Large intestine (tissue), 3 donors: ENCODE measurements around the gene TMED7. TPM values are rescaled to one million over a fixed set of nuclear protein-coding genes. Genes with fewer than 3 reads are reported as not detected.

Experiments
- DNase-seq, 2 donors: peaks; one replicate each; pipeline versions ENCODE4 v3.0.0 to v3.0.0-alpha.2; 2013
- H3K27ac ChIP-seq: one replicate; pipeline ENCODE4 v1.5.1; 2013; ENCODE audit warnings: low read length
- H3K27me3 ChIP-seq: 2 replicates; pipeline ENCODE4 v1.6.1; 2013; ENCODE audit warnings: low read length; ENCODE audit not compliant: control insufficient read depth, insufficient read depth
- H3K36me3 ChIP-seq: 2 replicates; pipeline ENCODE4 v1.6.1; 2013; ENCODE audit warnings: low read length; ENCODE audit not compliant: control insufficient read depth, insufficient read depth
- H3K4me1 ChIP-seq: one replicate; pipeline ENCODE4 v1.6.1; 2013; ENCODE audit warnings: low read length; ENCODE audit not compliant: control insufficient read depth, insufficient read depth
- H3K4me3 ChIP-seq: one replicate; pipeline ENCODE4 v1.5.1; 2013; ENCODE audit warnings: low read length
- H3K9me3 ChIP-seq: one replicate; pipeline ENCODE4 v1.6.1; 2013; ENCODE audit warnings: mild to moderate bottlenecking, low read depth, low read length, moderate library complexity; ENCODE audit not compliant: control insufficient read depth
- WGBS: methylation state at CpG from one replicate; pipeline ENCODE4 v1.1.5; 2013; ENCODE audit warnings: low lambda C conversion rate; ENCODE audit not compliant: insufficient coverage; 5-methylcytosine and 5-hydroxymethylcytosine counted together
- polyA plus RNA-seq: library from polyadenylated mRNA; unstranded; fragments of 120-200 nt; gene quantifications from one replicate; pipeline ENCODE4 v1.2.1, GENCODE V29; 2013

TMED7 gene
- polyA plus RNA-seq, 1 donor = 107 TPM

DNA sequence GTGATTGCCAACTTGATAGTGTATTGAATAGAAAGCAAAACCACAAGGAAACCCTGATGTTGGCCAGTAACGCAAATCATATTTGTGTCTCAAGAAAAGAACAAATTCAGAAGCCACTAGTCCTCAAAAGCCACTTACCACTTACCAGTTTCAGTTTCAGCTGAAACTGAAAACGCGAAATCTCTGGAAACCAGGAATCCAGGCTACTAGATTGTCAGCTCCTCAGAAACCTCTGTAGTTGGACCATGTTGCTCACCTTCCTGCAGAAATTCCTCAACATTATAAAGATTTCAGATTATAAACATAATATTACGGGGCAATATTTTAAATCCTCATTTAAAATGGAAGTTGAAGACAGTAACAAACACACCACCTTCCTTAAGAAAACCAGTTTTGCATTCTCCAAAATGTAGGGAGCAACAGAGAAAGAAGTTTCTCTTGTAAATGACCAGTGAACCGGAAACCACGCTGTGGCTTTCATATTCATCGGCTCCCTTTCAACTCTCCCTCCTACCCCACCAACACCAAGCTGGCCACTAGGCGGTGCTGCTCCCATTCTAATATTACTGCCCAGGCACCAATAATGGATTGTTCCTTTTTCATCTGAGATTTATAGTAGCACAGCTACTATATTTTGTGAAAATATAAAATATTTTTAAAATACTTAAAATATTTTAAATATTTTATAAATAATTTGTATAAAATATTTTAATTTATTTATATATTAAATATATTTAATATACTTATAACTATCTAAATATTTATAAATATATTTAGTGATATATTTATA, 8.7 kb upstream of the TMED7 start:
- no CpG with 5 or more reads among the region's 8 CpGs for WGBS
- Histone ChIP-seq H3K36me3 (no peaks in the 10 kb centered on the region), H3K4me1 (no peaks in the 10 kb centered on the region), H3K27me3 (peaks cover 2% of the 10 kb centered on the region), H3K9me3 (no peaks in the 10 kb centered on the region), H3K4me3 (peak overlapping the region; percentile 26), H3K27ac (peak overlapping the region; percentile 71)
- DNase-seq = peak; percentile 70 to 82

DNA sequence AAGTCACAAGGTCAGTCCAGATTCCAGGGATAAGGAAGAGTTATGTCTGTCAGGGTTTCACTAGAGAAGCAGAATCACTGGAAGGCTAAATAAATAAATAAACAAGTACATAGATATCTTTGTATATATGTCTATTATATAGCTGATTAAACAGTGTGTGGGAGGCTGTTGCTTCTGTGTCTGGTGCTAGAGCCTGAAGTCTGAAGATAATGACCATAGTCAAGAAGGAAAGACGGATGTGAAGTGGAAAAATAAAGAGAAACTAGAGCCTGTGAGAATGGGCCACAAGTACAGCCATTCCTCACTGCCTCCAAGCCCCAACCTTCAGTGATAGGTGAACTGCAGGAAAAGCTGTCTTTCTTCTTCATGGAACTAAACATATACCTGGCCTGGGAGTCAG, 4.1 kb upstream of the TMED7 start:
- no peak overlapping the region for H3K27ac ChIP-seq
- H3K9me3 ChIP-seq = no peaks in the 10 kb centered on the region
- no peaks in the 10 kb centered on the region for H3K4me1 ChIP-seq
- DNase-seq = no peak
- H3K36me3 ChIP-seq = no peaks in the 10 kb centered on the region
- no peaks in the 10 kb centered on the region for H3K27me3 ChIP-seq
- no CpG with 5 or more reads among the region's 1 CpG for WGBS
- no peak overlapping the region for H3K4me3 ChIP-seq

DNA sequence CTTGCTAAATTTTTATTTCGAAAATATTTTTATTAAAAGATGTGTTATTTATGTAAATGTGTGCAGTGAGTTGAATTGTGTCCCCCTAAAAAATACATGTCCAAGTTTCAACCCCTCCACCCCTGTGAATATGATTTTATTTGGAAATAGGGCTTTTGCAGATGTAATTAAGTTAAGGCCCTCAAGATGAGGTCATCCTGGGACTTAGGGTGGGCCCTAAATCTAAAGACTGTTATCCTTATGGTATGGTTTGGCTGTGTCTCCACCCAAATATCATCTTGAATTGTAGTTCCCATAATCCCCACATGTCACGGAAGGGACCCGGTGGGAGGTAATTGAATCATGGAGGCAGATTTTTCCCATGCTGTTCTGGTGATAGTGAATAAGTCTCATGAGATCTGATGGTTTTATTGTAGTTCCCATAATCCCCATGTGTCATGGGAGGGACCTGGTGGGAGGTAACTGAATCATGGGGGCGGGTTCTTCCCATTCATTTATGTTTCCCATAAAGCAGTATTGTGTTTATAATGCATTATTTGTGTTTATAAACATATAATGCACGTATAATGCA, 1.5 kb upstream of the TMED7 start:
- Histone ChIP-seq H3K9me3 (no peaks in the 10 kb centered on the region), H3K27ac (no peak overlapping the region), H3K4me3 (no peak overlapping the region), H3K36me3 (peaks cover under 1% of the 10 kb centered on the region), H3K27me3 (no peaks in the 10 kb centered on the region), H3K4me1 (peaks cover 9% of the 10 kb centered on the region)
- DNase-seq = no peak
- WGBS = 88% methylated on average over 1 of the region's 5 CpGs

DNA sequence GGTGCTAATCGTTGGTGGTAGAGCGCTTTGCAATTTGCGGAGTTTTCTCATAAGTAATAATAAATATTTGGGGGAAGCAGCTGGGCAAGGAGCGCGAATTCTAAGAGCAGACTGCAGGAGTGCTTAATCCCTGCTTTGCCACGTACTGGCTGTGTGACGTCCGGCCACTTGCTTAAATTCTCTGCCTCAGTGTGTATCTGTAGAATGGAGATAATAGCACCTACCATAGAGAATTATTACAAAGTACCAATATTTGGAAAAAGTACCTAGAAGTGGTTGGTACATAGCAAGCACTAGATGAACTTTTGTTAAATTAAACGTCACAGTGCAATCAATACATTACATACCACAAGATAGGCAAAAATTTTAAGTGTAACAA, 598 bp upstream of the TMED7 start:
- H3K4me3 ChIP-seq = peak overlapping the region; percentile 83
- no peaks in the 10 kb centered on the region for H3K9me3 ChIP-seq
- no peaks in the 10 kb centered on the region for H3K27me3 ChIP-seq
- DNase-seq = no peak
- peak overlapping the region; percentile 98 for H3K27ac ChIP-seq
- H3K4me1 ChIP-seq = peaks cover 13% of the 10 kb centered on the region
- WGBS = 4% methylated on average over 5 of the region's 9 CpGs
- H3K36me3 ChIP-seq = peaks cover 3% of the 10 kb centered on the region

DNA sequence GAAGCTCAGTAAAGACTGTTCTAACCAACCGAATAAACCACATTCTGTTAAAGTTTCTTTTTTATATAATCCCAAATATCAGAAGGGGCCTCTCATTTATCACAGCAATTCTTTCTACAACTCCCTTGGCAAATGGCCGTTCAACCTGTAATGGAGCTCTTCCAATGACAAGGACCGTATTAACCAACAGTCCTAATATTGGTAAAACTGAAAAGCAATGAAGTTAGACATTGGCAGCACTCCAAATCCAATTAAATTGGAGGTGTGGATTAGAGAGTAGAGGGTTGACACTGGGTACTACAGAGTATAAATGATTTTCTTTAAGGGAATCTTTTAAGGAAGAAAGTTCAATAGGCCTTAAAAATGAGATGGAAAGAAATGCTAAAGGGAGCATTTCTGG, 842 bp downstream of the TMED7 start:
- Histone ChIP-seq H3K27ac (peak overlapping the region; percentile 98), H3K4me3 (peak overlapping the region; percentile 83), H3K9me3 (no peaks in the 10 kb centered on the region), H3K27me3 (no peaks in the 10 kb centered on the region), H3K4me1 (peaks cover 13% of the 10 kb centered on the region), H3K36me3 (peaks cover 4% of the 10 kb centered on the region)
- no peak for DNase-seq
- 83% methylated on average over 1 of the region's 3 CpGs for WGBS

DNA sequence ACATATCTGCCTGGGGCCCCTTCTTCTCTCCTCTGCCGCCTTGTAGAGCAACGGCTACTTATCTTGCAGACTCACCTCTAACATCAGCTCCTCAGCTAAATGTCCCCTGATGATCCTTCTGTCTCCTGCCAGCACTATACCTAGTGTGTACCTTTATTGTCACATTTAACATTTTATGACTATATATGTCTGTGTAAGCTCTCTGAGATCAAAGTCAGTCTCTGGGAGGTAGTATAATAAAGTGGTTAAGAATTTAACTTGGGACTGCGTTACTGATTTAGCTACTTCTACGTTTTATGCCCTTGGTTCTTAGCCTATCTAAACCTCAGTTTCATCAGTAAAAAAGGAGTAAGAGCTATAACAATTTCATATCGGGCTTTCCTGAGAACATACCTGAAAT, 2.2 kb downstream of the TMED7 start:
- Histone ChIP-seq H3K4me1 (peaks cover 13% of the 10 kb centered on the region), H3K36me3 (peaks cover 13% of the 10 kb centered on the region), H3K9me3 (no peaks in the 10 kb centered on the region), H3K27ac (peak overlapping the region; percentile 98), H3K27me3 (no peaks in the 10 kb centered on the region), H3K4me3 (peak overlapping the region; percentile 83)
- DNase-seq = peak; percentile 41 to 83
- 28% methylated on average over 2 of the region's 5 CpGs for WGBS

DNA sequence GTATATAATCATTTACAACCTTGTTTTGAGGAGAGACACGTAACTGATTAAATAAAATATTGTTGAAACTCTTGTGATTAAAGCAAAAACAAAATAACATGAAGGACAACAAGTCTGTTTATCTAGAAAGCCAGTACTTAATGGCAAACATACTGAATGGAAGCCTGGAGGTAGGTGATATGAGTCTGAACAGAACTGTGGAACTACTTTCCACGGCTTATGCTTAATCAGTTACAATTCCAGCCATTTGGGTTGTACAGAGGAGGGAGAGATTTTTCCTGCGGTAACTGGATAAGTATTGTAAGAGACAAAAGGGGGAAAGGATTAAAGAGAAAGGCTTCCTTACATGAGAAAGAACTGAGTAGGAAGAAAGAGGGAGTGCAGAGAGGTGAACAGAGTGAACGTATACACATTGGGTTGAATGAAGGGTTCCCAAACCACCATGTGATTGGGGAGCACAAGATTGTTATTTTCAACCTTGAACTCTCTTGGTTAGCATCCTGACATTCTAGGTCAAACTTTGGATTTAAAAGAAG, 4.4 kb downstream of the TMED7 start:
- DNase-seq = no peak
- no peak overlapping the region for H3K4me3 ChIP-seq
- no peak overlapping the region for H3K27ac ChIP-seq
- peaks cover 20% of the 10 kb centered on the region for H3K36me3 ChIP-seq
- peaks cover 21% of the 10 kb centered on the region for H3K4me1 ChIP-seq
- no peaks in the 10 kb centered on the region for H3K9me3 ChIP-seq
- H3K27me3 ChIP-seq = no peaks in the 10 kb centered on the region
- WGBS = 94% methylated on average over 2 of the region's 4 CpGs

DNA sequence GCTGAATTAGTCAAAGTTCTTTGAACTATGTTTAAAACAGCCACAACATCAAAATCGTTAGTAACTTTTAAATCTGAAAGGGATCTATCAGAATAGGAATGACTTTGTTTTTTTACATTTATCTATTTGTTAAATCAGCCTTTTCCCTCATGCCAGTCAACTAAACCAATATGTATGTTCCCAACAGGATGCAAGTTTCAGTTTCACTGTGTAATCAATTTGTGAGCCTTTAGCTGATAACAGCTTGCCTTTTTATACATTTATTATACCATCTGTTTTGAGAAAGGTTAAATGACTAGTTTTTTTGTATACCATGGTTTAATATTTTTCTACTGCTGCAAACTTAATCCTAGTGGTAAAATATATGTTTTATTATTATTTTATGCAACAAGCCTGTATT, 8.9 kb downstream of the TMED7 start:
- Histone ChIP-seq H3K4me1 (peaks cover 10% of the 10 kb centered on the region), H3K9me3 (no peaks in the 10 kb centered on the region), H3K4me3 (no peak overlapping the region), H3K27me3 (no peaks in the 10 kb centered on the region), H3K36me3 (peaks cover 32% of the 10 kb centered on the region), H3K27ac (peak overlapping the region; percentile 29)
- 20% methylated on average over 1 of the region's 1 CpG for WGBS
- DNase-seq = peak in 1 of 2 donors; percentile 50

DNA sequence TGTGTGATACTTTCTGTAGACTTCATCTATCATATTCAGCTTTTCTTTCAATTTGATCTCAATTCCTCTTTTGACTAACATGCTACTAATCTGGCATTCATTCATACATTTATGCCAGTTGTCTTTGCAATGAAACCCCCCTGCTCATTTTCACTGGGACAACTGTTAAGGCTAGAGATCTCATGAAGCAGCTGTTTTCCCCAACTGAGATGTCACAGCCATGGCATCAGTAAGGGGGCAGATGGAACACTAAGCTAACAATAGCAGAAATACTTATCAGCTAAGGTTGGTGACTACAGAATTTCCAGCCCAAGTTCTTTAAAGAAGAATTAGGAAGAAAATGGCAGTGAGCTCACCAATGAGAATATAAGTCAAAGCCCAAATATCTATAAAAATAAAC, 9.4 kb downstream of the TMED7 start:
- Histone ChIP-seq H3K27me3 (no peaks in the 10 kb centered on the region), H3K27ac (peak overlapping the region; percentile 29), H3K36me3 (peaks cover 34% of the 10 kb centered on the region), H3K4me3 (no peak overlapping the region), H3K9me3 (no peaks in the 10 kb centered on the region), H3K4me1 (peaks cover 10% of the 10 kb centered on the region)
- no peak for DNase-seq

DNA sequence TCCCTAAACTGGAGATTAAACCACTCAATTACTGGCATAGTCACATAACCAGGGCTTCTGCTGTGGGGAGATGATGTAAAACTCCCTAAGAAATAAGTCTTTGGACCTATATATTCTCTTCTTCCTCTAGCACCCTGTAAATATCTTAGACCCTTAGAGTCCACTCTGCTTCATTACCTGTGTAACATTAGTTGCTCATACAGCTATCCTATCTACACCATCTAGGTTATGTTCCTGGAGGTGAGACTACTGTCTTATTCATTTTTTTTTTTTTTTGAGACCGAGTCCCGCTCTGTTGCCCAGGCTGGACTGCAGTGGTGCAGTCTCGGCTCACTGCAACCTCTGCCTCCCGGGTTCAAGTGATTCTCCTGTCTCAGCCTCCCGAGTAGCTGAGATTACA, 14.0 kb downstream of the TMED7 start:
- Histone ChIP-seq H3K27me3 (no peaks in the 10 kb centered on the region), H3K27ac (no peak overlapping the region), H3K4me3 (no peak overlapping the region), H3K4me1 (peaks cover 6% of the 10 kb centered on the region), H3K36me3 (peaks cover 20% of the 10 kb centered on the region), H3K9me3 (no peaks in the 10 kb centered on the region)
- no CpG with 5 or more reads among the region's 5 CpGs for WGBS
- DNase-seq = no peak
